OCI-LY1 (cell line): ENCODE data around the gene HBS1L.

ENCODE experiments used
- H2AFZ ChIP-seq: fragments of 200-600 bp; sonication (generic), shearing (Covaris generic); 2 replicates; pipeline ENCODE4 v1.6.0; 2014; ENCODE audit warnings: antibody characterized with exemption, mild to moderate bottlenecking, low read length
- H3F3A ChIP-seq: fragments of 200-600 bp; sonication (generic), shearing (Covaris generic); 2 replicates; pipeline ENCODE4 v1.6.0; 2014; ENCODE audit warnings: mild to moderate bottlenecking, antibody characterized with exemption, low read length, moderate library complexity; ENCODE audit not compliant: insufficient read depth
- H3K27ac ChIP-seq: fragments of 200-600 bp; sonication (generic); 2 replicates; pipeline ENCODE4 v1.5.1; 2014; ENCODE audit warnings: low read length, mixed run types, mild to moderate bottlenecking, low read depth; ENCODE audit not compliant: poor library complexity, severe bottlenecking
- H3K27me3 ChIP-seq: fragments of 200-600 bp; sonication (generic); 2 replicates; pipeline ENCODE4 v1.6.0; 2014; ENCODE audit warnings: antibody characterized with exemption, mild to moderate bottlenecking, low read length, moderate library complexity; ENCODE audit not compliant: insufficient read depth
- H3K36me3 ChIP-seq: fragments of 200-600 bp; sonication (generic); 2 replicates; pipeline ENCODE4 v1.6.1; 2014; ENCODE audit warnings: mild to moderate bottlenecking, antibody characterized with exemption, low read length, moderate library complexity, mixed read lengths; ENCODE audit not compliant: insufficient read depth
- H3K4me1 ChIP-seq: fragments of 200-600 bp; sonication (generic); 2 replicates; pipeline ENCODE4 v1.5.1; 2014; ENCODE audit warnings: mild to moderate bottlenecking, low read length, moderate library complexity; ENCODE audit not compliant: insufficient read depth, severe bottlenecking
- H3K4me2 ChIP-seq: fragments of 200-600 bp; sonication (generic), shearing (Covaris generic); 2 replicates; pipeline ENCODE4 v1.6.1; 2014; ENCODE audit warnings: low read length
- H3K4me3 ChIP-seq: fragments of 200-600 bp; sonication (generic); 2 replicates; pipeline ENCODE4 v1.5.1; 2014; ENCODE audit warnings: low read length, low read depth, mild to moderate bottlenecking, mixed read lengths; ENCODE audit not compliant: poor library complexity, severe bottlenecking
- H3K79me2 ChIP-seq: fragments of 200-600 bp; shearing (Covaris generic); 2 replicates; pipeline ENCODE4 v1.6.1; 2016; ENCODE audit warnings: mixed run types, low read length, mixed read lengths; ENCODE audit not compliant: insufficient read depth
- H3K9ac ChIP-seq: fragments of 200-600 bp; sonication (generic), shearing (Covaris generic); 2 replicates; pipeline ENCODE4 v1.6.1; 2014; ENCODE audit warnings: mild to moderate bottlenecking, low read length, mixed read lengths
- H3K9me2 ChIP-seq: fragments of 200-600 bp; sonication (generic), shearing (Covaris generic); 2 replicates; pipeline ENCODE4 v1.6.1; 2014; ENCODE audit warnings: low read depth, mild to moderate bottlenecking, low read length, mixed read lengths
- H3K9me3 ChIP-seq: fragments of 200-600 bp; shearing (Covaris generic); 2 replicates; pipeline ENCODE4 v1.6.1; 2014; ENCODE audit warnings: low read length, mixed read lengths
- H4K20me1 ChIP-seq: fragments of 200-600 bp; sonication (generic), shearing (Covaris generic); 2 replicates; pipeline ENCODE4 v1.6.0; 2016; ENCODE audit warnings: mild to moderate bottlenecking, low read length; ENCODE audit not compliant: insufficient read depth
- CTCF ChIP-seq: fragments of 200-600 bp; sonication (generic), shearing (Covaris generic); IDR thresholded peaks from 2 replicates; pipeline ENCODE4 v1.5.1; 2017; ENCODE audit warnings: mild to moderate bottlenecking, antibody characterized with exemption, low read length, moderate library complexity, mixed read lengths
- EZH2 ChIP-seq: fragments of 200-600 bp; sonication (generic), shearing (Covaris generic); IDR thresholded peaks from 2 replicates; pipeline ENCODE4 v1.8.0; 2017; ENCODE audit warnings: borderline replicate concordance, mixed run types, mild to moderate bottlenecking, antibody characterized with exemption, low read length, moderate library complexity, mixed read lengths

The HBS1L gene

DNA sequence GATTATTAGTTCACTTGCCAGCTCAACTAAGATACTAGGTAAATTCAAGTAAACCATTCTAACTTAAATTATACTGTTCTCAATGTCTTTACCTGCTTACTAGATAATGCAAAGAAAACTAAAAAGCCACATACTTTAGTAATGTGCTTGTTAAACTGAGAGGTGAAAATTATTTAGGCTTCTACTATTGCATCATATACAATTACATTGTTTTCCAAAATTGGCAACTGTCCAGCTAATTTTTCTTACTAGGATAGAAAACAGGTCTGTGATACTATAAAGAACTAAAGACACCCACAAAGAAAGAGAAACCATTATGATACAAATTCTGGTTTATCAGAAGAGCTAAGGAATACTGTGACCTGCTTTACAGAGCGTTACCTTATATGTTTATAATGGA lies 59.1 kb downstream of the HBS1L start:
- TF ChIP-seq EZH2 (no peak), CTCF (no peak)
- H4K20me1 ChIP-seq: no peaks in the 10 kb centered on the region
- no peak overlapping the region for H3K9ac ChIP-seq
- no peaks in the 10 kb centered on the region for H3K27me3 ChIP-seq
- H3F3A ChIP-seq: 0 out of 2 replicates have a peak, but pooled peaks cover 3% of the 10 kb centered on the region
- no peak overlapping the region for H3K4me3 ChIP-seq
- no peak overlapping the region for H3K4me2 ChIP-seq
- no peaks in the 10 kb centered on the region for H3K4me1 ChIP-seq
- H3K27ac ChIP-seq: no peak overlapping the region
- peaks cover 65% of the 10 kb centered on the region for H3K36me3 ChIP-seq
- H3K9me2 ChIP-seq: no peaks in the 10 kb centered on the region
- H2AFZ ChIP-seq: no peak overlapping the region
- no peaks in the 10 kb centered on the region for H3K79me2 ChIP-seq
- no peaks in the 10 kb centered on the region for H3K9me3 ChIP-seq

- Histone ChIP-seq H3K9me2 (no peaks in the 10 kb centered on the region), H3K4me3 (no peak overlapping the region), H3F3A (0 out of 2 replicates have a peak, but pooled peaks cover 3% of the 10 kb centered on the region), H3K27ac (no peak overlapping the region), H3K36me3 (peaks cover 72% of the 10 kb centered on the region), H3K4me2 (no peak overlapping the region), H3K9ac (no peak overlapping the region), H3K27me3 (no peaks in the 10 kb centered on the region), H2AFZ (no peak overlapping the region), H3K9me3 (no peaks in the 10 kb centered on the region), H3K4me1 (no peaks in the 10 kb centered on the region), H3K79me2 (no peaks in the 10 kb centered on the region), H4K20me1 (no peaks in the 10 kb centered on the region)
- TF ChIP-seq EZH2: no peak
- no peak for TF ChIP-seq CTCF
Measured at GRCh38 chr6:134994431-134994830, 60.2 kb downstream of the HBS1L start.

DNA sequence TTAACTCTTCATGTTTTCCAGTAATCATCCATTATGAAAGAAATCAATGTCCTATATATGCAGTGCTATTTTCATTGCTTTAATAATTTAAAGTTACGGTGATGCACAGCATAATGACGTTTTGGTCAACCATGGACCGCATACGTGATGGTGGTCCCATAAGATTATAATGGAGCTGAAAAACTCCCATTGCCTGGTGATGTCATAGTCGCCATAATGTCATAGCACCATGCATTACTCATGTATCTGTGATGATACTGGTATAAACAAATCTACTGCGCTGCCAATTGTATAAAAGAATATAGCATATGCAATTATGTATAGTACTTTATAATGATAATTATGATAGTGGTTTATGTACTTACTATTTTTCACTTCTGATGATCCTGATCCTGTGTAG lies 62.5 kb downstream of the HBS1L start:
- H3K79me2 ChIP-seq: no peaks in the 10 kb centered on the region
- H3K4me2 ChIP-seq: no peak overlapping the region
- no peaks in the 10 kb centered on the region for H3K9me3 ChIP-seq
- H3K36me3 ChIP-seq: peaks cover 73% of the 10 kb centered on the region
- H3F3A ChIP-seq: 0 out of 2 replicates have a peak, but pooled peaks cover 3% of the 10 kb centered on the region
- no peak overlapping the region for H3K27ac ChIP-seq
- H3K4me3 ChIP-seq: no peak overlapping the region
- no peaks in the 10 kb centered on the region for H4K20me1 ChIP-seq
- no peak overlapping the region for H3K9ac ChIP-seq
- H3K4me1 ChIP-seq: no peaks in the 10 kb centered on the region
- H3K27me3 ChIP-seq: no peaks in the 10 kb centered on the region
- no peaks in the 10 kb centered on the region for H3K9me2 ChIP-seq
- TF ChIP-seq CTCF: no peak
- no peak for TF ChIP-seq EZH2
- no peak overlapping the region for H2AFZ ChIP-seq
